Measurements from ENCODE around the gene MYCBP. TPM values are rescaled to one million over a fixed set of nuclear protein-coding genes. Genes with fewer than 3 reads are reported as not detected.

Gene MYCBP
- total and polyA plus RNA-seq, 2 of the 8 experiments (the other 6 are each of a cell fraction or from before 2014, with no cell fraction given): 22.4 to 38.2 TPM

GRCh38 chr1:38898653-38899230, 25.6 kb upstream of the MYCBP start:
- H2BK5ac ChIP-seq (ENCODE audit: low read depth, low read length): no peak overlapping the region
- no peak overlapping the region for H2BK15ac ChIP-seq (ENCODE audit: low read length)
- no peaks in the 10 kb centered on the region for H3K79me2 ChIP-seq (ENCODE audit: control insufficient read depth in 1 of 2, insufficient read depth in 2 of 2, low read length in 2 of 2)
- H4K8ac ChIP-seq (ENCODE audit: extremely low read depth, insufficient read depth, low read length): no peak overlapping the region
- no peak overlapping the region for H2BK12ac ChIP-seq (ENCODE audit: low read depth, low read length)
- H3K23me2 ChIP-seq (ENCODE audit: low read depth, low read length): no peaks in the 10 kb centered on the region
- no peak overlapping the region for H3K14ac ChIP-seq (ENCODE audit: insufficient read length)
- no peaks in the 10 kb centered on the region for H3K27me3 ChIP-seq (replicated peaks in 1 of 4; ENCODE audit: control insufficient read depth in 3 of 4, extremely low read depth in 1 of 4, insufficient read depth in 3 of 4, low read length in 3 of 4)
- H3K79me1 ChIP-seq (ENCODE audit: low read depth, low read length): no peaks in the 10 kb centered on the region
- H3K9me3 ChIP-seq (ENCODE audit: insufficient read depth in 2 of 2, low read depth in 1 of 2, low read length in 1 of 2): no peaks in the 10 kb centered on the region
- no peak overlapping the region for H3K4ac ChIP-seq (replicated peaks; ENCODE audit: insufficient read length, low read depth, low read length)
- H3K9ac ChIP-seq (replicated peaks in 1 of 4; ENCODE audit: extremely low read depth in 1 of 4, low read depth in 3 of 4, low read length in 3 of 4): no peak overlapping the region
- FAIRE-seq (no peak), DNase-seq (ENCODE audit: low read depth in 1 of 2, low spot score in 2 of 2) (no peak)
- no peaks in the 10 kb centered on the region for H3K4me1 ChIP-seq (replicated peaks in 1 of 4; ENCODE audit: control insufficient read depth in 3 of 4, insufficient read depth in 4 of 4, low read length in 3 of 4)
- no peak overlapping the region for H2BK20ac ChIP-seq (ENCODE audit: low read length)
- no peak overlapping the region for H3K4me2 ChIP-seq (ENCODE audit: insufficient read depth in 1 of 2, low read depth in 2 of 2, low read length in 2 of 2)
- no peak overlapping the region for H3K18ac ChIP-seq (ENCODE audit: extremely low read depth, low read length)
- H4K5ac ChIP-seq (ENCODE audit: insufficient read length, low read depth, low read length): no peak overlapping the region
- CTCF ChIA-PET (ENCODE audit: partially characterized antibody): interaction anchor here (0.9 to 1.1 kb wide), 2 partner anchors 14 to 193 kb away, joined by 3 read pairs; no protein-coding TSS in a partner anchor
- no peak overlapping the region for H4K91ac ChIP-seq (replicated peaks; ENCODE audit: insufficient read length, low read length)
- H2AK5ac ChIP-seq (ENCODE audit: low read depth, low read length): no peak overlapping the region
- POLR2A ChIA-PET (ENCODE audit: partially characterized antibody): no interaction called here
- no peak overlapping the region for H3K23ac ChIP-seq (ENCODE audit: insufficient read length)
- no peak overlapping the region for H2AFZ ChIP-seq (ENCODE audit: low read length)
- no peak overlapping the region for H3K4me3 ChIP-seq (ENCODE audit: extremely low read depth in 1 of 4, insufficient read depth in 2 of 4, low read depth in 3 of 4, low read length in 4 of 4)
- H4K20me1 ChIP-seq (replicated peaks in 1 of 2; ENCODE audit: control insufficient read depth in 1 of 2, insufficient read depth in 2 of 2, low read length in 2 of 2): no peaks in the 10 kb centered on the region
- H2BK120ac ChIP-seq (replicated peaks; ENCODE audit: low read depth, low read length): no peak overlapping the region
- H3K56ac ChIP-seq (replicated peaks; ENCODE audit: insufficient read length, low read depth, low read length): no peak overlapping the region
- H3K27ac ChIP-seq (ENCODE audit: low read depth, low read length): no peak overlapping the region
- H3K36me3 ChIP-seq (ENCODE audit: control insufficient read depth in 2 of 4, insufficient read depth in 4 of 4, low read length in 3 of 4): no peaks in the 10 kb centered on the region
- no peak for TF ChIP-seq EZH2 (IDR thresholded peaks at IDR 0.05; ENCODE audit: low read depth, low read length, severe bottlenecking)
- TF ChIP-seq CTCF (IDR thresholded peaks at IDR 0.05; ENCODE audit: control extremely low read depth in 1 of 3, insufficient read depth in 1 of 3, low read depth in 1 of 3, low read length in 3 of 3): no peak
- no peak for TF ChIP-seq RNF2 (IDR thresholded peaks at IDR 0.05; ENCODE audit: borderline replicate concordance, low read depth, low read length, missing control alignments, poor library complexity, severe bottlenecking)
- no peak for TF ChIP-seq CREB1 (IDR thresholded peaks at IDR 0.05)
- TF ChIP-seq RXRA (IDR thresholded peaks at IDR 0.05; ENCODE audit: insufficient read depth, low read depth, low read length): no peak
- no peak for TF ChIP-seq EP300 (IDR thresholded peaks at IDR 0.05; ENCODE audit: borderline replicate concordance in 1 of 2, low read depth in 2 of 2, low read length in 2 of 2)
- no peak for TF ChIP-seq CBX5 (IDR thresholded peaks at IDR 0.05; ENCODE audit: low read depth, low read length)
- no peak for TF ChIP-seq MAFK (IDR thresholded peaks at IDR 0.05; ENCODE audit: low read depth, low read length)
- TF ChIP-seq SP2 (IDR thresholded peaks at IDR 0.05; ENCODE audit: low read length): no peak
